Measurements from ENCODE around the gene TYSND1. TPM values are rescaled to one million over a fixed set of nuclear protein-coding genes. Genes with fewer than 3 reads are reported as not detected.
"Not testable (repeated sequence)": the region's sequence is repeated elsewhere in the genome, so short reads cannot be mapped to it uniquely, and the experiment has no call there.

Gene TYSND1
- total RNA-seq, 3 donors from 2014 or later: 15.3 to 19.7 (median 15.8) TPM

GRCh38 chr10:70190581-70190980 lies 44.1 kb upstream of the TYSND1 start:
- Histone ChIP-seq H3K36me3 (ENCODE audit: low read depth) (no peaks in the 10 kb centered on the region), H3K4me1 (ENCODE audit: low read depth) (peaks cover 3% of the 10 kb centered on the region), H3K4me3 (no peak overlapping the region), H3K9me3 (no peaks in the 10 kb centered on the region)
- no peak for TF ChIP-seq CTCF (IDR thresholded peaks at IDR 0.05)
- intact Hi-C loops (cut with DNase I, micrococcal nuclease): no loop called here
- DNase-seq (no peak), ATAC-seq (no peak)

GRCh38 chr10:70190102-70190501 lies 43.6 kb upstream of the TYSND1 start:
- Histone ChIP-seq H3K9me3 (no peaks in the 10 kb centered on the region), H3K4me1 (ENCODE audit: low read depth) (peaks cover 3% of the 10 kb centered on the region), H3K36me3 (ENCODE audit: low read depth) (no peaks in the 10 kb centered on the region), H3K4me3 (no peak overlapping the region)
- TF ChIP-seq CTCF (IDR thresholded peaks at IDR 0.05): no peak
- intact Hi-C loops (cut with DNase I, micrococcal nuclease): no loop called here
- no peak for DNase-seq
- ATAC-seq: no peak

GRCh38 chr10:70188768-70189167 lies 42.3 kb upstream of the TYSND1 start:
- Histone ChIP-seq H3K9me3 (no peaks in the 10 kb centered on the region), H3K4me3 (no peak overlapping the region), H3K4me1 (ENCODE audit: low read depth) (peaks cover 3% of the 10 kb centered on the region), H3K36me3 (ENCODE audit: low read depth) (no peaks in the 10 kb centered on the region)
- intact Hi-C loops (cut with DNase I, micrococcal nuclease): no loop called here
- TF ChIP-seq CTCF (IDR thresholded peaks at IDR 0.05): no peak
- DNase-seq: no peak
- no peak for ATAC-seq

DNA sequence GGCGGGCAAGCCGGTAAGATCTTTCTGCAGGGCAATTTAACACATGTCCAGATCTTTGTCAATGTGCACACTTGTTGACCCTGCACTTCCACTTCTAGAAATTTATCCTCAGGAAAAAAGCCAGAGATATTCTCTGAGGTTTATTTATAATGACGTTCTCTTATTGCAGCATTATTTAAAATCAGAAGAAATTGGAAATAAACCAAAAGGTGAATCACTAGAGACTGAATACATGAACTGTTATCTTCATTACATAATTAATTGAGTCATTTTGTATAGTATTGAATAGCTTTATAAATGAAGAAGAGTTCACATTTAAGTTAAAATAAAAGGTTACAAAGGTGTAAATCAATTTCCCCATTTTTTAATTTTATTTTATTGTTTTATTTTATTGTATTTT lies 40.1 kb upstream of the TYSND1 start:
- intact Hi-C loops (cut with DNase I, micrococcal nuclease): no loop called here
- no peaks in the 10 kb centered on the region for H3K9me3 ChIP-seq
- ATAC-seq (no peak), DNase-seq (no peak)
- TF ChIP-seq CTCF (IDR thresholded peaks at IDR 0.05): no peak
- H3K4me1 ChIP-seq (ENCODE audit: low read depth): peaks cover 1% of the 10 kb centered on the region
- H3K4me3 ChIP-seq: no peak overlapping the region
- no peaks in the 10 kb centered on the region for H3K36me3 ChIP-seq (ENCODE audit: low read depth)

GRCh38 chr10:70186090-70186489 lies 39.6 kb upstream of the TYSND1 start:
- ATAC-seq (peak; percentile 36), DNase-seq (peak in 1 of 3 donors; percentile 19)
- Histone ChIP-seq H3K4me1 (ENCODE audit: low read depth) (no peaks in the 10 kb centered on the region), H3K9me3 (no peaks in the 10 kb centered on the region), H3K36me3 (ENCODE audit: low read depth) (no peaks in the 10 kb centered on the region), H3K4me3 (no peak overlapping the region)
- TF ChIP-seq CTCF (IDR thresholded peaks at IDR 0.05): no peak
- intact Hi-C loops (cut with DNase I, micrococcal nuclease): no loop called here

DNA sequence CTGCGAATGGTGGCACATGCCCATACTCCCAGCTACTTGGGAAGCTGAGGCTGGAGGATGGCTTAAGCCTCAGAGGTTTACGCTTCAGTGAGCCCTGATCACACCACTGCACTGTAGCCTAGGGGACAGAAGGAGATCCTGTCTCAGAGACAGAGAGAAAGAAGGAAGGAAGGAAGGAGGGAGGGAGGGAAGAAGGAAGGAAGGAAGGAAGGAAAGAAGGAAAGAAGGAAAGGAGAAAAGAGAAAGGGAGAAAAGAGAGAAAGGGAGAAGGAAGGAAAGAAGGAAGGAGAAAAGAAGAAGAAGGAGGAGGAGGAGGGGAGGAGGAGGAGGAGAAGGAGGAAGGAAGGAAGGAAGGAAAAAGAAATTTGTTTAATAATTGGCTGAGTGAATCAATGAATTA lies 36.8 kb upstream of the TYSND1 start:
- Histone ChIP-seq H3K36me3 (ENCODE audit: low read depth) (no peaks in the 10 kb centered on the region), H3K9me3 (no peaks in the 10 kb centered on the region), H3K4me1 (ENCODE audit: low read depth) (no peaks in the 10 kb centered on the region), H3K4me3 (no peak overlapping the region)
- TF ChIP-seq CTCF (IDR thresholded peaks at IDR 0.05): no peak
- no peak for DNase-seq
- intact Hi-C loops (cut with DNase I, micrococcal nuclease): no loop called here
- ATAC-seq: no peak

DNA sequence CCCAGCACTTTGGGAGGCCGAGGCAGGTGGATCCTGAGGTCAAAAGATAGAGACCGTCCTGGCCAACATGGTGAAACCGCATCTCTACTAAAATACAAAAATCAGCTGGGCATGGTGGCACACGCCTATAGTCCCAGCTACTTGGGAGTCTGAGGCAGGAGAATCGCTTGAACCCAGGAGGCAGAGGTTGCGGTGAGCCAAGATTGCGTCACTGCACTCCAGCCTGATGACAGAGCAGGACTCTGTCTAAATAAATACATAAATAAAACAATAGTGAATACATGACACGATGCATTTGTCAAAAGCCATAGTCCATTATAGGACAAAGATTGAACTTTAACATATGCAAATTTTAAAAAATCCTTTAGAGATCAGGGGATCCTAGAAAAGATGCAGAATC lies 32.7 kb upstream of the TYSND1 start:
- H3K4me3 ChIP-seq; ATAC-seq; DNase-seq; H3K4me1 ChIP-seq (ENCODE audit: low read depth); intact Hi-C loops (cut with DNase I, micrococcal nuclease); H3K9me3 ChIP-seq; H3K36me3 ChIP-seq (ENCODE audit: low read depth): not testable (repeated sequence)

Measured in mucosa of descending colon (tissue), 3 donors.